22Rv1 (cell line): ENCODE results near the gene SMYD4.
A peak's percentile ranks its signal among the peaks of the same experiment; 100 is the strongest.

Source experiments
- H3K27ac ChIP-seq: fragments of 450-650 bp; 2 replicates; pipeline ENCODE4 v1.5.1; 2017
- ZFX ChIP-seq: fragments of 450-650 bp; IDR thresholded peaks from 2 replicates; pipeline ENCODE4 v1.6.1; 2017; ENCODE audit warnings: antibody characterized with exemption, borderline replicate concordance
- TF ChIP-seq, protein P1 (sequence below): fragments of 450-650 bp; IDR thresholded peaks from 2 replicates; pipeline ENCODE4 v1.5.1; 2017; ENCODE audit warnings: mild to moderate bottlenecking

SMYD4 gene, protein sequence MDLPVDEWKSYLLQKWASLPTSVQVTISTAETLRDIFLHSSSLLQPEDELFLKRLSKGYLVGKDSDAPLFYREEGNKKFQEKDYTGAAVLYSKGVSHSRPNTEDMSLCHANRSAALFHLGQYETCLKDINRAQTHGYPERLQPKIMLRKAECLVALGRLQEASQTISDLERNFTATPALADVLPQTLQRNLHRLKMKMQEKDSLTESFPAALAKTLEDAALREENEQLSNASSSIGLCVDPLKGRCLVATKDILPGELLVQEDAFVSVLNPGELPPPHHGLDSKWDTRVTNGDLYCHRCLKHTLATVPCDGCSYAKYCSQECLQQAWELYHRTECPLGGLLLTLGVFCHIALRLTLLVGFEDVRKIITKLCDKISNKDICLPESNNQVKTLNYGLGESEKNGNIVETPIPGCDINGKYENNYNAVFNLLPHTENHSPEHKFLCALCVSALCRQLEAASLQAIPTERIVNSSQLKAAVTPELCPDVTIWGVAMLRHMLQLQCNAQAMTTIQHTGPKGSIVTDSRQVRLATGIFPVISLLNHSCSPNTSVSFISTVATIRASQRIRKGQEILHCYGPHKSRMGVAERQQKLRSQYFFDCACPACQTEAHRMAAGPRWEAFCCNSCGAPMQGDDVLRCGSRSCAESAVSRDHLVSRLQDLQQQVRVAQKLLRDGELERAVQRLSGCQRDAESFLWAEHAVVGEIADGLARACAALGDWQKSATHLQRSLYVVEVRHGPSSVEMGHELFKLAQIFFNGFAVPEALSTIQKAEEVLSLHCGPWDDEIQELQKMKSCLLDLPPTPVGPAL

DNA sequence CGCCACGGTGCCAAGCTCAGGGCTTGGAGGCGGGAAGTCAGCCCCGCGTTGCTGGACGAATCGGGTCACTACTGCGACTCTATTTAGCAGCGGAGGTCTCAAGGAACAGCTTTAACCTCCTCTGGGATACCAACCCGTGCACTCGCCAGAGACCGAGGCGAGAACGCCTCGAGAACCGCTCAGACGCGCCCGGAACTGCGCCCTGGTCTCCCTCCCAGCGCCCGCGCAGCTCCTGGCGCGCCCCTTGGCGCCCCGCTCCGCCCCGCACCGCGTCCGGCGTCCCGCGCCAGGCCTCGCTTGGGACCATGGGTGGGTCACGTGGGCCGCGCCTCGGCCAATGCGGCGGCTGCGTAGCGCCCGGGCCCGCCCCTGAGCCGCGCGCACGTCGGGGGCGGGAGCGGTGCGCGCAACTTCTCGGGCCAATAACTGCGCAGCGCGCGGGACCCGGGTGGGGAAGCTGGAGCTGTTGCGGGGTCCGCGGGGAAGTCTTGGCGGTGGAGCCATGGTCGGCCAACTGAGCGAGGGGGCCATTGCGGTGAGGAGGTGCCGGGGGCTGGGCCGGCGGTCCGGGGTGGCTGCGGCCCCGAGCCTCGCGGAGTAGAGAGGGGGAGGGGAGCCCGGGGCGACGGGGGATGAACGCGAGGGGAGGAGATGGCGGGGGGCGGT is at the start of gene SMYD4, which contains the start of gene RPA1:
SMYD4 (minus strand) TSS at position 311 of the 666 bp plus-strand sequence. CDS start 1,908 bp downstream, outside the sequence.
RPA1 (plus strand) TSS at position 414 of the 666 bp plus-strand sequence; CDS start at position 503, 89 bp downstream.
- TF ChIP-seq, protein P1, sequence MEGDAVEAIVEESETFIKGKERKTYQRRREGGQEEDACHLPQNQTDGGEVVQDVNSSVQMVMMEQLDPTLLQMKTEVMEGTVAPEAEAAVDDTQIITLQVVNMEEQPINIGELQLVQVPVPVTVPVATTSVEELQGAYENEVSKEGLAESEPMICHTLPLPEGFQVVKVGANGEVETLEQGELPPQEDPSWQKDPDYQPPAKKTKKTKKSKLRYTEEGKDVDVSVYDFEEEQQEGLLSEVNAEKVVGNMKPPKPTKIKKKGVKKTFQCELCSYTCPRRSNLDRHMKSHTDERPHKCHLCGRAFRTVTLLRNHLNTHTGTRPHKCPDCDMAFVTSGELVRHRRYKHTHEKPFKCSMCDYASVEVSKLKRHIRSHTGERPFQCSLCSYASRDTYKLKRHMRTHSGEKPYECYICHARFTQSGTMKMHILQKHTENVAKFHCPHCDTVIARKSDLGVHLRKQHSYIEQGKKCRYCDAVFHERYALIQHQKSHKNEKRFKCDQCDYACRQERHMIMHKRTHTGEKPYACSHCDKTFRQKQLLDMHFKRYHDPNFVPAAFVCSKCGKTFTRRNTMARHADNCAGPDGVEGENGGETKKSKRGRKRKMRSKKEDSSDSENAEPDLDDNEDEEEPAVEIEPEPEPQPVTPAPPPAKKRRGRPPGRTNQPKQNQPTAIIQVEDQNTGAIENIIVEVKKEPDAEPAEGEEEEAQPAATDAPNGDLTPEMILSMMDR, result no peak
- no peak for TF ChIP-seq ZFX
- H3K27ac ChIP-seq, result peak within 1 kb of the TSS; percentile 72

DNA sequence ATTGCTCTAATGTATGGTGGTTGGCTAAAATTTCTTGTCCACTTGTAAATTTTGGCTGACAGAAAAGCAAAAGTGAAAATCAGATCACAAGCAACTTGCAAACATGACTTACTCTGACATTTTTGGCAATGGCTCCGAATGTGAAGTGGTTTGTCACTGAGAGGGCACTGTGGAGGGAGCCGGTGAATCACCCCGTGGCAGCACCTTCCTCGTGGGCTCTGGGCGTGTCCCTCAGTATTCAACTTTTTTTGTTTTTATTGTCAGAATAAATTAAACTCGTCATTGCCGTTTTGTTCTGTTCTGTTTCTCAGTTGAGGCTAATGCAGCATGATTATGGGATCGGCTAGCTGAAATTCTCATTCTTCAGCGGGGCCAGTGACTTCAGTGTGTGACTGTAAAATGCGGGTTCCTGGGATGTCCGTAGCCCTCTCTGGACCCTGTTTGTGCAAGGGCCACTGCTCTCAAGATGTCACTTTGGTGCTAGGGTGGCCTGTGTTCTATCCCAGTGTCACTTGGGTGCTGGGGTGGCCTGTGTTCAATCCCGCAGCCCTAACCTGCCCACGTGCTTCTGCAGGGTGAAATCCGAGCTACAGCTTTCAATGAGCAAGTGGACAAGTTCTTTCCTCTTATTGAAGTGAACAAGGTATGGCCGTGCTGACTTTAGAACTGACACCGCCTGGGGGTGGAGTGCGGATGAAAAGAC is 48.9 kb upstream of the SMYD4 start:
- TF ChIP-seq, protein P1, result no peak
- no peak for TF ChIP-seq ZFX
- H3K27ac ChIP-seq, result no peak overlapping the region

DNA sequence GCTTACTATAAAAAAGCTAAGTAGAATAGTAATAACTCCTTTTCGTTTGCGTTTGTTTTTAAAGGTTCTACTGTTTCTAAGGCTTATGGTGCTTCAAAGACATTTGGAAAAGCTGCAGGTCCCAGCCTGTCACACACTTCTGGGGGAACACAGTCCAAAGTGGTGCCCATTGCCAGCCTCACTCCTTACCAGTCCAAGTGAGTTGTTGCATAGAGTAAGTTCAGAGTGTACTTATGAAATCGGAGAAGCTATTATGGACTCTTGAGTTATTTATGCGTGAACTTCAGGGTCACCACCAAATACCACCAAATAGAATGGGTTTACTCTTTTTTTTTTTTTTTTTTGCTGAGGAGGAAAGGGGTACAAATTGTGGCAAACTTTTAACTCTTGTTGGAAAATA is 45.9 kb upstream of the SMYD4 start:
- TF ChIP-seq, protein P1, result no peak
- TF ChIP-seq ZFX, result no peak

DNA sequence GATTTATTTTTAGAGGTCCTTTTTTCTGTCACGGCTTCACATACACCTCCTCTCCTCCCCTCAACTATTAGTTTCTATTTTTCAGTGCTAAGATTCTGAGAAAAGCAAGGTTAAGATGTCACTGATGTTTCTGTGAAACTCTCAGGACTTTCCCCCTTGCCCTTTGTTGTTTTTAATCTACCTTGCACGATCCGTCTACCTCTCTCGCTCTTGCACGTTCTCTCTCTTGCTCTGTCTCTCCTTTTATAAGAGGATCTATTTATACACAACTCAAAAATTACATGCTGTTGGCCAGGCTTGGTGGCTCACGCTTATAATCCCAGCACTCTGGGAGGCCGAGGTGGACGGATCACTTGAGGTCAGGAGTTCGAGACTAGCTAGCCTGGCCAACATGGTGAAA is 43.7 kb upstream of the SMYD4 start:
- no peak for TF ChIP-seq ZFX
- TF ChIP-seq, protein P1, result no peak
- no peak overlapping the region for H3K27ac ChIP-seq

More for the DNA sequence above, 45.9 kb upstream of the SMYD4 start:
- H3K27ac ChIP-seq, result no peak overlapping the region

DNA sequence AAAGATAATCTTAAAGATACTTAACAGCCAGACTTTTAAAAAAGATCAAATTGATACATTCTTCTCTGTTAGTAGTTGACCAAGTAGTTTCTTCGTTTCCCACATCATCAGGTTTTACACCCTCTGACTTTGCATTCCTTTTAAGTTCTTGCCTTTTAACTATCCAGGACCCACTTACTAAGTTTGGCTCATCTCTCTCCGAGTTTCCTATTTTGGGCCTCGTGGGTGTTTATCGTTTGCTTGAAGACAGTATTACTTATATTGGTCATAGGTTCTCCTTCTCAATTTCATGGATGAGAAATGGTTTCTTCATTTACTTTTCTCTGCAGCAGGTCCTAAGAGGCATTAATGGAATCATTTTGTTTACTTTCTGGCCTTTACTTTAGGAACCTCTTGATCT is 43.3 kb upstream of the SMYD4 start:
- TF ChIP-seq ZFX, result no peak
- TF ChIP-seq, protein P1, result no peak

DNA sequence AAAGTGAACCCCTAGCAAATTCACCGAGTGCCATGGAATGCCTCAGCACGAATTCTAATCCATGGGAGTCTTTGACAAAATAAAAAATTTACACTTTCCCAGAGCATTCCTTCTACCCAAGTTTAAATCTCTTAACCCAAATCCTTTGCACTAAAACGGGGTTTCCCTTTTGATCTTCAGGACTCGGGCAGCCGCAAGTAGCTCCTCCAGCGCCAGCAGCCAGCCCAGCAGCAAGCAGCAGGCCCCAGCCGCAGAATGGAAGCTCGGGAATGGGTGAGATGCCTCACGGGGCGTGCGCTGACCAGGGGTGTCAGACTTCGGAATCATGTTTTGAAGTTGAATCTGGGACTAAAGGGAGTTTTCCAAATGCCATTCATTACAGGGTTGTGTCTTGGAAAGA is 42.6 kb upstream of the SMYD4 start:
- no peak overlapping the region for H3K27ac ChIP-seq
- TF ChIP-seq ZFX, result no peak
- TF ChIP-seq, protein P1, result no peak

More for the DNA sequence above, 43.3 kb upstream of the SMYD4 start:
- H3K27ac ChIP-seq, result no peak overlapping the region
